Body of pancreas (tissue), 4 donors: ENCODE results near the gene DOHH. TPM values are rescaled to one million over a fixed set of nuclear protein-coding genes. Genes with fewer than 3 reads are reported as not detected.
A peak's percentile ranks its signal among the peaks of the same experiment; 100 is the strongest.

Source experiments
- ATAC-seq: fragments of 150-250 bp; one replicate; pipeline ENCODE4 v1.9.1; 2016
- DNase-seq, 4 donors: peaks; one replicate each; pipeline ENCODE4 v3.0.0-alpha.2; 2019
- H3K27ac ChIP-seq, 4 donors: fragments of 200-600 bp; sonication (generic); 1 replicate in 3 of 4; 2 replicates in 1 of 4; pipeline versions ENCODE4 v1.5.1 to v1.6.1; 2016 to 2019; ENCODE audit warnings: mild to moderate bottlenecking in 1 of 4, mixed read lengths in 1 of 4, moderate library complexity in 1 of 4
- H3K27me3 ChIP-seq, 2 donors: fragments of 200-600 bp; sonication (generic); one replicate each; pipeline ENCODE4 v1.6.0; 2016; ENCODE audit warnings: mild to moderate bottlenecking in 1 of 2
- H3K36me3 ChIP-seq, 2 donors: fragments of 200-600 bp; sonication (generic); replicated peaks in 1 of 2; 2 replicates each; pipeline ENCODE4 v1.5.1; 2016; ENCODE audit warnings: low read depth in 2 of 2; ENCODE audit not compliant: insufficient read depth in 1 of 2
- H3K4me1 ChIP-seq: fragments of 200-600 bp; sonication (generic); one replicate; pipeline ENCODE4 v1.6.0; 2016
- H3K4me3 ChIP-seq, 2 donors: fragments of 200-600 bp; sonication (generic); 1 replicate in 1 of 2; 2 replicates in 1 of 2; pipeline ENCODE4 v1.5.1; 2016 to 2019
- H3K9me3 ChIP-seq, 3 donors: fragments of 200-600 bp; sonication (generic); 1 replicate in 2 of 3; 2 replicates in 1 of 3; pipeline ENCODE4 v1.5.1; 2016
- POLR2A ChIP-seq, 3 donors: fragments of 450-650 bp; IDR thresholded peaks; one replicate each; pipeline ENCODE4 v1.6.1; 2016; ENCODE audit warnings: antibody characterized with exemption in 3 of 3, mild to moderate bottlenecking in 2 of 3
- WGBS, 2 donors: methylation state at CpG; one replicate each; pipeline ENCODE4 v1.1.5; 2017; 5-methylcytosine and 5-hydroxymethylcytosine counted together
- intact Hi-C: fragments of 100-400 bp; cut with DNase I; formaldehyde crosslinking; loops from one replicate; pipeline ENCODE4 v1.15.1; 2023
- total RNA-seq, 2 donors: library from RNA; depleted of rRNA; stranded (reverse); fragments of >200 nt; gene quantifications; one replicate each; pipeline ENCODE4 v1.1.0, GENCODE V29; 2016
- TF ChIP-seq, protein P1 (sequence below), 7 experiments: fragments of 450-650 bp in 4 of 7; fragments of 200-600 bp in 3 of 7; sonication (generic) in 3 of 7; IDR thresholded peaks; one replicate each; pipeline ENCODE4 v1.5.1; 2016 to 2019; ENCODE audit warnings: antibody characterized with exemption in 7 of 7

The DOHH gene
- total RNA-seq, 2 donors from 2014 or later, result 9.3 to 17.5 TPM

DNA sequence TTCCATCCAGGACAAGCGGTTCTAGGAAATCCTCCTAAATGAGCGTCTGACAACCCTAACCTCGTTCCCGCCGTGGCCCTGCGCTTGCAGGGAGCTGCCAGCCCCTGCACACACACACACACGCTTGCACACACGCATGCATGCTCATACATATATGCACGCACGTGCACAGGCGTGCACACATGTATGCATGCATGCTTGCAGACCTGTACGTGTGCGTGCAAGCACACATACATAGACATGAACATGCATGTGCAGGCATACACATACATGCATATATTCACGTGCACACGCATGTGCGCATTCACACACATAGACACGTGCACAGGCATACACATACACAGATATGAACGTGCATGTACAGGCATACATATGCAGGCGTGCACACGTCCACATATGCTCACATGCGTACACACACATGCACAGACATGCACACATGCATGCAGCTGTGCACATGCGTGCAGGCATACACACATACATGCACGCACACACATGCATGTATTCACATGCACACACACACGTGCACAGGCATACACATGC is 55.7 kb downstream of the DOHH start:
- ATAC-seq, result no peak
- Histone ChIP-seq H3K27ac (no peak overlapping the region), H3K9me3 (no peaks in the 10 kb centered on the region), H3K4me3 (no peak overlapping the region), H3K27me3 (no peaks in the 10 kb centered on the region), H3K36me3 (peaks cover 7 to 12% of the 10 kb centered on the region in 2 donors), H3K4me1 (no peaks in the 10 kb centered on the region)
- intact Hi-C loops, result no loop called here
- TF ChIP-seq, protein P1, sequence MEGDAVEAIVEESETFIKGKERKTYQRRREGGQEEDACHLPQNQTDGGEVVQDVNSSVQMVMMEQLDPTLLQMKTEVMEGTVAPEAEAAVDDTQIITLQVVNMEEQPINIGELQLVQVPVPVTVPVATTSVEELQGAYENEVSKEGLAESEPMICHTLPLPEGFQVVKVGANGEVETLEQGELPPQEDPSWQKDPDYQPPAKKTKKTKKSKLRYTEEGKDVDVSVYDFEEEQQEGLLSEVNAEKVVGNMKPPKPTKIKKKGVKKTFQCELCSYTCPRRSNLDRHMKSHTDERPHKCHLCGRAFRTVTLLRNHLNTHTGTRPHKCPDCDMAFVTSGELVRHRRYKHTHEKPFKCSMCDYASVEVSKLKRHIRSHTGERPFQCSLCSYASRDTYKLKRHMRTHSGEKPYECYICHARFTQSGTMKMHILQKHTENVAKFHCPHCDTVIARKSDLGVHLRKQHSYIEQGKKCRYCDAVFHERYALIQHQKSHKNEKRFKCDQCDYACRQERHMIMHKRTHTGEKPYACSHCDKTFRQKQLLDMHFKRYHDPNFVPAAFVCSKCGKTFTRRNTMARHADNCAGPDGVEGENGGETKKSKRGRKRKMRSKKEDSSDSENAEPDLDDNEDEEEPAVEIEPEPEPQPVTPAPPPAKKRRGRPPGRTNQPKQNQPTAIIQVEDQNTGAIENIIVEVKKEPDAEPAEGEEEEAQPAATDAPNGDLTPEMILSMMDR (IDR thresholded peaks at IDR 0.05), result no peak
- no peak for TF ChIP-seq POLR2A (IDR thresholded peaks at IDR 0.05)
- WGBS, 2 donors, result 85 to 89% methylated on average over 15 to 24 of the region's 24 CpGs
- DNase-seq, result no peak

DNA sequence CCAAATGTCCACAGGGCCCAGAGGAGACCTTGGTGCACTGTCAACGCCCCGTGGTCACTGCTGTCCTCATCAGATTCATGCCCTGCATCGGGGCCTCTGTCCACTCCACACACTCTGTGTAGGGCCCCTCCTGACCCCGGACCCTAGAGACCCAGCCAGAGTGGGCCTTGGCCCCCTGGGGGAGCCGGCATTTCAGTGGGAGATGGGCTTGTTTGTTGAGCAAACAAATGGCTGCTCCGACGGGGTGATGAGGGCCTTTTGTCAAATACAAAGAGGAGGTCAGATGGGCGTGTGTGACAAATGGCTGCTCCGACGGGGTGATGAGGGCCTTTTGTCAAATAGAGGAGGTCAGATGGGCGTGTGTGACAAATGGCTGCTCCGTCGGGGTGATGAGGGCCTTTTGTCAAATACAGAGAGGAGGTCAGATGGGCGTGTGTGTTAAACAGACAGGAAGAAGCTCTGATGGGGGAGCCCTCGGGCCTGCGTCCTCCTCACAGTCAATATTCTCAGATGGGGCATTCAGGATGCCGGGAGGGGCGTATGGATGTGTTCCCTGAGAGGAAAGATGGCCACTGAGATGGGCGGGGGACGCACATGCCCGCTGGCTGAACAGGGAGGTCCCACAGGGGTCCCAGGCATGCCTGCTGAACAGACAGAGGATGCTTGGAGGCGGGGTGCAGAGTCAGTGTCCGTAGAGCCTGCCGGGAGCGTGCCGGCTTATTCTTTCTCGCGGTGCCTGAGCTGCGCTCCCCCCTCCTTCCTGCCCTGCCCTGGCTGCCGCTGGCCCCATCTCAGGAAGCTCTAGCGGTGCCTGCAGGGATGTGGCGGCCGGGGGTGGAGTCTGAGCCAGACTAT is 56.4 kb downstream of the DOHH start:
- no peaks in the 10 kb centered on the region for H3K4me1 ChIP-seq
- peak; percentile 24 for ATAC-seq
- WGBS, 2 donors, result 61 to 73% methylated on average over 14 to 33 of the region's 33 CpGs
- intact Hi-C loops, result no loop called here
- peaks cover 7 to 12% of the 10 kb centered on the region in 2 donors for H3K36me3 ChIP-seq
- no peaks in the 10 kb centered on the region for H3K27me3 ChIP-seq
- TF ChIP-seq POLR2A (IDR thresholded peaks at IDR 0.05), result no peak
- TF ChIP-seq, protein P1 (IDR thresholded peaks at IDR 0.05), result no peak
- H3K27ac ChIP-seq, result peak overlapping the region in 2 of 4 donors; percentile 20 to 39
- no peaks in the 10 kb centered on the region for H3K9me3 ChIP-seq
- no peak overlapping the region for H3K4me3 ChIP-seq
- DNase-seq, result peak in 2 of 4 donors; percentile 48 to 50

DNA sequence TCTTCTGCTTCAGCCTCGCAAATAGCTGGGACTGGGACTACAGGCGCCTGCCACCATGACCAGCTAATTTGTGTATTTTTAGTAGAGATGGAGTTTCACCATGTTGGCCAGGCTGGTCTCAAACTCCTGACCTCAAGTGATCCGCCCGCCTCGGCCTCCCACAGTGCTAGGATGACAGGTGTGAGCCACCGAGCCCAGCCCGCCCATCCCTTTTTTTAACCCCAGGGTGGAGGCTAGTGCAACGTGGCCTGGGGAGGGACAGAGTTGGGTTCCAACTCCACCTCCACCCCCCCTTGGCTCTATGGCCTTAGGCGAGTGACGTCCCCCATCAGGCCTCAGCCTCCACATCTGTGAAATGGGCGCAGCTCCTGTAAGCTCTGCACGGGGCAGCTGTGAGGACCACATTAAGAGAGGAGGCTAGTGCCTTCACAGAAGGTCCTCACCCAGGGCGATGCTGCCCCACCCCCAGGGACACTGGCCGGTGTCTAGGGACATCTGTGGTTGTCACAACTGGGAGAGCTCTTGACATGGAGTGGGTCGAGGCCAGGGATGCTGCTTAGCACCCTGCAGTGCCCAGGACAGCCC is 57.9 kb downstream of the DOHH start:
- no peak overlapping the region for H3K27ac ChIP-seq
- 93 to 94% methylated on average over 9 to 15 of the region's 15 CpGs for WGBS, 2 donors
- ATAC-seq (no peak), DNase-seq (no peak)
- no peaks in the 10 kb centered on the region for H3K9me3 ChIP-seq
- no peaks in the 10 kb centered on the region for H3K27me3 ChIP-seq
- intact Hi-C loops, result no loop called here
- no peaks in the 10 kb centered on the region for H3K4me1 ChIP-seq
- H3K4me3 ChIP-seq, result no peak overlapping the region
- TF ChIP-seq POLR2A (IDR thresholded peaks at IDR 0.05), result no peak
- TF ChIP-seq, protein P1 (IDR thresholded peaks at IDR 0.05), result no peak
- peaks cover 7 to 14% of the 10 kb centered on the region in 2 donors for H3K36me3 ChIP-seq

DNA sequence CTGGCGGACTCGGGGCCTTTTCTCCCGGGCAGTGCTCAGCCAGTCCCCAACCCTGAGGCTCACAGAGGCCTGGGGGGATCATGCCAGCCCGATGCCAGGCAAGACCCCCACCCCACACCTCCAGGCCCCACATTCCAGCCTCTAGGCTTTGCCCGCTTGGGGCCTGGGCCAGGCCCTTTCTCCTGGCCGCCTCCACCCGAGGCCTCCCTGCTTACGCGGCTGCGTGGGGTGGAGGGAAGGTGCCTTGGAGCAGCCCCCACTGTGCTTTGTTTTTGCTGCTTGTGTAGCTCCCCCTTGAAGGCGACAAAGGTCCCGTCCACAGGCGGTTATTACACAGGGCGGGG is 58.5 kb downstream of the DOHH start:
- DNase-seq (no peak), ATAC-seq (no peak)
- no peaks in the 10 kb centered on the region for H3K27me3 ChIP-seq
- no peaks in the 10 kb centered on the region for H3K4me1 ChIP-seq
- 81 to 85% methylated on average over 13 to 14 of the region's 14 CpGs for WGBS, 2 donors
- TF ChIP-seq, protein P1 (IDR thresholded peaks at IDR 0.05), result no peak
- no peak for TF ChIP-seq POLR2A (IDR thresholded peaks at IDR 0.05)
- peak overlapping the region in 1 of 4 donors; percentile 40 for H3K27ac ChIP-seq
- H3K4me3 ChIP-seq, result no peak overlapping the region
- peaks cover 7 to 14% of the 10 kb centered on the region in 2 donors for H3K36me3 ChIP-seq
- intact Hi-C loops, result no loop called here
- no peaks in the 10 kb centered on the region for H3K9me3 ChIP-seq
